Panc1 (cell line): ENCODE data around the gene ADAR.
A peak's percentile ranks its signal among the peaks of the same experiment; 100 is the strongest.

ENCODE experiments used
- POLR2AphosphoS5 ChIP-seq: IDR thresholded peaks from 2 replicates; pipeline ENCODE4 v1.6.1; 2012; ENCODE audit warnings: mild to moderate bottlenecking, low read depth, low read length, moderate library complexity
- SIN3A ChIP-seq: IDR thresholded peaks from 2 replicates; pipeline ENCODE4 v1.6.1; 2012; ENCODE audit warnings: low read depth, mild to moderate bottlenecking, low read length, moderate library complexity, borderline replicate concordance; ENCODE audit not compliant: insufficient read depth
- TF ChIP-seq, protein P1 (sequence below): fragments of 450-650 bp; IDR thresholded peaks from 2 replicates; pipeline ENCODE4 v1.5.1; 2017; ENCODE audit warnings: mild to moderate bottlenecking
- TF ChIP-seq, protein P2 (sequence below), 2 experiments: IDR thresholded peaks; 2 replicates each; pipeline ENCODE4 v1.6.1; 2011 to 2012; ENCODE audit warnings: low read depth in 2 of 2, control low read depth in 1 of 2, low read length in 1 of 2, mild to moderate bottlenecking in 1 of 2, moderate library complexity in 1 of 2; ENCODE audit not compliant: insufficient read depth in 1 of 2

- TF ChIP-seq, protein P1, sequence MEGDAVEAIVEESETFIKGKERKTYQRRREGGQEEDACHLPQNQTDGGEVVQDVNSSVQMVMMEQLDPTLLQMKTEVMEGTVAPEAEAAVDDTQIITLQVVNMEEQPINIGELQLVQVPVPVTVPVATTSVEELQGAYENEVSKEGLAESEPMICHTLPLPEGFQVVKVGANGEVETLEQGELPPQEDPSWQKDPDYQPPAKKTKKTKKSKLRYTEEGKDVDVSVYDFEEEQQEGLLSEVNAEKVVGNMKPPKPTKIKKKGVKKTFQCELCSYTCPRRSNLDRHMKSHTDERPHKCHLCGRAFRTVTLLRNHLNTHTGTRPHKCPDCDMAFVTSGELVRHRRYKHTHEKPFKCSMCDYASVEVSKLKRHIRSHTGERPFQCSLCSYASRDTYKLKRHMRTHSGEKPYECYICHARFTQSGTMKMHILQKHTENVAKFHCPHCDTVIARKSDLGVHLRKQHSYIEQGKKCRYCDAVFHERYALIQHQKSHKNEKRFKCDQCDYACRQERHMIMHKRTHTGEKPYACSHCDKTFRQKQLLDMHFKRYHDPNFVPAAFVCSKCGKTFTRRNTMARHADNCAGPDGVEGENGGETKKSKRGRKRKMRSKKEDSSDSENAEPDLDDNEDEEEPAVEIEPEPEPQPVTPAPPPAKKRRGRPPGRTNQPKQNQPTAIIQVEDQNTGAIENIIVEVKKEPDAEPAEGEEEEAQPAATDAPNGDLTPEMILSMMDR = no peak
- TF ChIP-seq POLR2AphosphoS5 (0 out of 2 replicates have a peak, but pooled peaks have one; percentile 21), SIN3A (no peak)
- TF ChIP-seq, protein P2, sequence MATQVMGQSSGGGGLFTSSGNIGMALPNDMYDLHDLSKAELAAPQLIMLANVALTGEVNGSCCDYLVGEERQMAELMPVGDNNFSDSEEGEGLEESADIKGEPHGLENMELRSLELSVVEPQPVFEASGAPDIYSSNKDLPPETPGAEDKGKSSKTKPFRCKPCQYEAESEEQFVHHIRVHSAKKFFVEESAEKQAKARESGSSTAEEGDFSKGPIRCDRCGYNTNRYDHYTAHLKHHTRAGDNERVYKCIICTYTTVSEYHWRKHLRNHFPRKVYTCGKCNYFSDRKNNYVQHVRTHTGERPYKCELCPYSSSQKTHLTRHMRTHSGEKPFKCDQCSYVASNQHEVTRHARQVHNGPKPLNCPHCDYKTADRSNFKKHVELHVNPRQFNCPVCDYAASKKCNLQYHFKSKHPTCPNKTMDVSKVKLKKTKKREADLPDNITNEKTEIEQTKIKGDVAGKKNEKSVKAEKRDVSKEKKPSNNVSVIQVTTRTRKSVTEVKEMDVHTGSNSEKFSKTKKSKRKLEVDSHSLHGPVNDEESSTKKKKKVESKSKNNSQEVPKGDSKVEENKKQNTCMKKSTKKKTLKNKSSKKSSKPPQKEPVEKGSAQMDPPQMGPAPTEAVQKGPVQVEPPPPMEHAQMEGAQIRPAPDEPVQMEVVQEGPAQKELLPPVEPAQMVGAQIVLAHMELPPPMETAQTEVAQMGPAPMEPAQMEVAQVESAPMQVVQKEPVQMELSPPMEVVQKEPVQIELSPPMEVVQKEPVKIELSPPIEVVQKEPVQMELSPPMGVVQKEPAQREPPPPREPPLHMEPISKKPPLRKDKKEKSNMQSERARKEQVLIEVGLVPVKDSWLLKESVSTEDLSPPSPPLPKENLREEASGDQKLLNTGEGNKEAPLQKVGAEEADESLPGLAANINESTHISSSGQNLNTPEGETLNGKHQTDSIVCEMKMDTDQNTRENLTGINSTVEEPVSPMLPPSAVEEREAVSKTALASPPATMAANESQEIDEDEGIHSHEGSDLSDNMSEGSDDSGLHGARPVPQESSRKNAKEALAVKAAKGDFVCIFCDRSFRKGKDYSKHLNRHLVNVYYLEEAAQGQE (IDR thresholded peaks at IDR 0.05; ENCODE audit: insufficient read depth in 1 of 2, low read depth in 2 of 2, low read length in 1 of 2) = no peak
These were observed 28.6 kb downstream of the ADAR start for GRCh38 chr1:154579374-154579773.
